ENCODE measurements around the gene ARRB1. TPM values are rescaled to one million over a fixed set of nuclear protein-coding genes. Genes with fewer than 3 reads are reported as not detected.

Gene ARRB1
- total and polyA plus RNA-seq, 2 of the 13 experiments (the other 11 are each of a cell fraction or from before 2014, with no cell fraction given), result 22.5 to 35.7 TPM

DNA sequence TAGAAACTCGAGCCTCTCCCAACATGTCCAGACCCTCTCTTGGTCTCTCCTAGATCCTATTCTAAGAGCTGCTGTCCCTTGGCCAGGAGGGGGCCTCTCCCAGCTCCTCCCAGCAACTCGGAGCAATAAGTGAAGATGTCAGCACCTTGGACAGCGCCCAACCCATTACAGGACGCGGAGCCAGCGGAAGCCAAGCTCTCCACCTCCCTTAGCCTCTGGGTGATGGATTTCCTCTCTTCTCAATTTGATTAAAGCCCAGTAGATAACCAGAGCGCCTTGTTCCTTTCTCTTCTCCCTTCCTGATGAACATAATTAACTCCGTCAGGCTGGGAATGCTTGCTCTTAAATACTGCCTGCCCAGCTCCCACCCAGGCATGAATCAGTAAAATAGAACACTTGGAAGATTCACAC is 137.0 kb downstream of the ARRB1 start (continued):
- TF ChIP-seq ZBTB3 (CRISPR knock-in tag; IDR thresholded peaks at IDR 0.05; ENCODE audit: borderline replicate concordance, low read depth) (no peak), MBNL3 (CRISPR knock-in tag; conservative IDR thresholded peaks at IDR 0.05) (no peak), ZNF589 (CRISPR knock-in tag; conservative IDR thresholded peaks at IDR 0.05) (peak; percentile 85), HNRNPH1 (optimal IDR thresholded peaks at IDR 0.05; ENCODE audit: low read depth, low read length) (no peak), NR0B2 (CRISPR knock-in tag; IDR thresholded peaks at IDR 0.05) (peak; percentile 79; the same call in 1 of the 2 replicates), ZNF766 (CRISPR knock-in tag; IDR thresholded peaks at IDR 0.05; ENCODE audit: borderline replicate concordance) (peak; percentile 97; the same call in 1 of the 2 replicates), SOX5 (CRISPR knock-in tag; IDR thresholded peaks at IDR 0.05; ENCODE audit: borderline replicate concordance) (peak; percentile 67; the same call in 1 of the 2 replicates), ZBTB1 (CRISPR knock-in tag; IDR thresholded peaks at IDR 0.05; ENCODE audit: borderline replicate concordance) (peak; percentile 85; the same call in 1 of the 2 replicates), ZSCAN22 (CRISPR knock-in tag; IDR thresholded peaks at IDR 0.05) (no peak), SOX13 (IDR thresholded peaks at IDR 0.05) (no peak), SOX13 (CRISPR knock-in tag; conservative IDR thresholded peaks at IDR 0.05 in 1 of 2, IDR thresholded peaks at IDR 0.05 in 1 of 2) (peak in 1 of 2 experiments; percentile 69; a peak in 2 of 4 replicates), KLF13 (CRISPR knock-in tag; IDR thresholded peaks at IDR 0.05) (no peak), CBX1 (IDR thresholded peaks at IDR 0.05; ENCODE audit: low read depth) (no peak)
- TF ChIP-seq, protein P1, sequence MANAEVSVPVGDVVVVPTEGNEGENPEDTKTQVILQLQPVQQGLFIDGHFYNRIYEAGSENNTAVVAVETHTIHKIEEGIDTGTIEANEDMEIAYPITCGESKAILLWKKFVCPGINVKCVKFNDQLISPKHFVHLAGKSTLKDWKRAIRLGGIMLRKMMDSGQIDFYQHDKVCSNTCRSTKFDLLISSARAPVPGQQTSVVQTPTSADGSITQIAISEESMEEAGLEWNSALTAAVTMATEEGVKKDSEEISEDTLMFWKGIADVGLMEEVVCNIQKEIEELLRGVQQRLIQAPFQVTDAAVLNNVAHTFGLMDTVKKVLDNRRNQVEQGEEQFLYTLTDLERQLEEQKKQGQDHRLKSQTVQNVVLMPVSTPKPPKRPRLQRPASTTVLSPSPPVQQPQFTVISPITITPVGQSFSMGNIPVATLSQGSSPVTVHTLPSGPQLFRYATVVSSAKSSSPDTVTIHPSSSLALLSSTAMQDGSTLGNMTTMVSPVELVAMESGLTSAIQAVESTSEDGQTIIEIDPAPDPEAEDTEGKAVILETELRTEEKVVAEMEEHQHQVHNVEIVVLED (CRISPR knock-in tag; IDR thresholded peaks at IDR 0.05; ENCODE audit: borderline replicate concordance), result no peak
- TF ChIP-seq, protein P2, sequence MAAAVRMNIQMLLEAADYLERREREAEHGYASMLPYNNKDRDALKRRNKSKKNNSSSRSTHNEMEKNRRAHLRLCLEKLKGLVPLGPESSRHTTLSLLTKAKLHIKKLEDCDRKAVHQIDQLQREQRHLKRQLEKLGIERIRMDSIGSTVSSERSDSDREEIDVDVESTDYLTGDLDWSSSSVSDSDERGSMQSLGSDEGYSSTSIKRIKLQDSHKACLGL (CRISPR knock-in tag; IDR thresholded peaks at IDR 0.05), result peak; percentile 45; the same call in 1 of the 2 replicates
- TF ChIP-seq, protein P3, sequence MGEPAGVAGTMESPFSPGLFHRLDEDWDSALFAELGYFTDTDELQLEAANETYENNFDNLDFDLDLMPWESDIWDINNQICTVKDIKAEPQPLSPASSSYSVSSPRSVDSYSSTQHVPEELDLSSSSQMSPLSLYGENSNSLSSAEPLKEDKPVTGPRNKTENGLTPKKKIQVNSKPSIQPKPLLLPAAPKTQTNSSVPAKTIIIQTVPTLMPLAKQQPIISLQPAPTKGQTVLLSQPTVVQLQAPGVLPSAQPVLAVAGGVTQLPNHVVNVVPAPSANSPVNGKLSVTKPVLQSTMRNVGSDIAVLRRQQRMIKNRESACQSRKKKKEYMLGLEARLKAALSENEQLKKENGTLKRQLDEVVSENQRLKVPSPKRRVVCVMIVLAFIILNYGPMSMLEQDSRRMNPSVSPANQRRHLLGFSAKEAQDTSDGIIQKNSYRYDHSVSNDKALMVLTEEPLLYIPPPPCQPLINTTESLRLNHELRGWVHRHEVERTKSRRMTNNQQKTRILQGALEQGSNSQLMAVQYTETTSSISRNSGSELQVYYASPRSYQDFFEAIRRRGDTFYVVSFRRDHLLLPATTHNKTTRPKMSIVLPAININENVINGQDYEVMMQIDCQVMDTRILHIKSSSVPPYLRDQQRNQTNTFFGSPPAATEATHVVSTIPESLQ (CRISPR knock-in tag; conservative IDR thresholded peaks at IDR 0.05), result peak; percentile 99
- TF ChIP-seq, protein P4, sequence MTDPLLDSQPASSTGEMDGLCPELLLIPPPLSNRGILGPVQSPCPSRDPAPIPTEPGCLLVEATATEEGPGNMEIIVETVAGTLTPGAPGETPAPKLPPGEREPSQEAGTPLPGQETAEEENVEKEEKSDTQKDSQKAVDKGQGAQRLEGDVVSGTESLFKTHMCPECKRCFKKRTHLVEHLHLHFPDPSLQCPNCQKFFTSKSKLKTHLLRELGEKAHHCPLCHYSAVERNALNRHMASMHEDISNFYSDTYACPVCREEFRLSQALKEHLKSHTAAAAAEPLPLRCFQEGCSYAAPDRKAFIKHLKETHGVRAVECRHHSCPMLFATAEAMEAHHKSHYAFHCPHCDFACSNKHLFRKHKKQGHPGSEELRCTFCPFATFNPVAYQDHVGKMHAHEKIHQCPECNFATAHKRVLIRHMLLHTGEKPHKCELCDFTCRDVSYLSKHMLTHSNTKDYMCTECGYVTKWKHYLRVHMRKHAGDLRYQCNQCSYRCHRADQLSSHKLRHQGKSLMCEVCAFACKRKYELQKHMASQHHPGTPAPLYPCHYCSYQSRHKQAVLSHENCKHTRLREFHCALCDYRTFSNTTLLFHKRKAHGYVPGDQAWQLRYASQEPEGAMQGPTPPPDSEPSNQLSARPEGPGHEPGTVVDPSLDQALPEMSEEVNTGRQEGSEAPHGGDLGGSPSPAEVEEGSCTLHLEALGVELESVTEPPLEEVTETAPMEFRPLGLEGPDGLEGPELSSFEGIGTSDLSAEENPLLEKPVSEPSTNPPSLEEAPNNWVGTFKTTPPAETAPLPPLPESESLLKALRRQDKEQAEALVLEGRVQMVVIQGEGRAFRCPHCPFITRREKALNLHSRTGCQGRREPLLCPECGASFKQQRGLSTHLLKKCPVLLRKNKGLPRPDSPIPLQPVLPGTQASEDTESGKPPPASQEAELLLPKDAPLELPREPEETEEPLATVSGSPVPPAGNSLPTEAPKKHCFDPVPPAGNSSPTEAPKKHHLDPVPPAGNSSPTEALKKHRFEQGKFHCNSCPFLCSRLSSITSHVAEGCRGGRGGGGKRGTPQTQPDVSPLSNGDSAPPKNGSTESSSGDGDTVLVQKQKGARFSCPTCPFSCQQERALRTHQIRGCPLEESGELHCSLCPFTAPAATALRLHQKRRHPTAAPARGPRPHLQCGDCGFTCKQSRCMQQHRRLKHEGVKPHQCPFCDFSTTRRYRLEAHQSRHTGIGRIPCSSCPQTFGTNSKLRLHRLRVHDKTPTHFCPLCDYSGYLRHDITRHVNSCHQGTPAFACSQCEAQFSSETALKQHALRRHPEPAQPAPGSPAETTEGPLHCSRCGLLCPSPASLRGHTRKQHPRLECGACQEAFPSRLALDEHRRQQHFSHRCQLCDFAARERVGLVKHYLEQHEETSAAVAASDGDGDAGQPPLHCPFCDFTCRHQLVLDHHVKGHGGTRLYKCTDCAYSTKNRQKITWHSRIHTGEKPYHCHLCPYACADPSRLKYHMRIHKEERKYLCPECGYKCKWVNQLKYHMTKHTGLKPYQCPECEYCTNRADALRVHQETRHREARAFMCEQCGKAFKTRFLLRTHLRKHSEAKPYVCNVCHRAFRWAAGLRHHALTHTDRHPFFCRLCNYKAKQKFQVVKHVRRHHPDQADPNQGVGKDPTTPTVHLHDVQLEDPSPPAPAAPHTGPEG (CRISPR knock-in tag; IDR thresholded peaks at IDR 0.05), result peak; percentile 90
- TF ChIP-seq, protein P5, sequence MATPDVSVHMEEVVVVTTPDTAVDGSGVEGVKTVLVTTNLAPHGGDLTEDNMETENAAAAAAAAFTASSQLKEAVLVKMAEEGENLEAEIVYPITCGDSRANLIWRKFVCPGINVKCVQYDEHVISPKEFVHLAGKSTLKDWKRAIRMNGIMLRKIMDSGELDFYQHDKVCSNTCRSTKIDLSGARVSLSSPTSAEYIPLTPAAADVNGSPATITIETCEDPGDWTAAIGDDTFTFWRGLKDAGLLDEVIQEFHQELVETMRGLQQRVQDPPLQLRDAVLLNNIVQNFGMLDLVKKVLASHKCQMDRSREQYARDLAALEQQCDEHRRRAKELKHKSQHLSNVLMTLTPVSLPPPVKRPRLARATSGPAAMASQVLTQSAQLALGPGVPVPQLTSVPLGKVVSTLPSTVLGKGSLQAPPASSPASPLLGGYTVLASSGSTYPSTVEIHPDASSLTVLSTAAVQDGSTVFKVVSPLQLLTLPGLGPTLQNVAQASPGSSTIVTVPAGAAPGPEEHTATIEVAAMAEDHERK (CRISPR knock-in tag; IDR thresholded peaks at IDR 0.05; ENCODE audit: low read depth), result no peak
